ENCODE measurements around the gene FAXC.

The FAXC gene

DNA sequence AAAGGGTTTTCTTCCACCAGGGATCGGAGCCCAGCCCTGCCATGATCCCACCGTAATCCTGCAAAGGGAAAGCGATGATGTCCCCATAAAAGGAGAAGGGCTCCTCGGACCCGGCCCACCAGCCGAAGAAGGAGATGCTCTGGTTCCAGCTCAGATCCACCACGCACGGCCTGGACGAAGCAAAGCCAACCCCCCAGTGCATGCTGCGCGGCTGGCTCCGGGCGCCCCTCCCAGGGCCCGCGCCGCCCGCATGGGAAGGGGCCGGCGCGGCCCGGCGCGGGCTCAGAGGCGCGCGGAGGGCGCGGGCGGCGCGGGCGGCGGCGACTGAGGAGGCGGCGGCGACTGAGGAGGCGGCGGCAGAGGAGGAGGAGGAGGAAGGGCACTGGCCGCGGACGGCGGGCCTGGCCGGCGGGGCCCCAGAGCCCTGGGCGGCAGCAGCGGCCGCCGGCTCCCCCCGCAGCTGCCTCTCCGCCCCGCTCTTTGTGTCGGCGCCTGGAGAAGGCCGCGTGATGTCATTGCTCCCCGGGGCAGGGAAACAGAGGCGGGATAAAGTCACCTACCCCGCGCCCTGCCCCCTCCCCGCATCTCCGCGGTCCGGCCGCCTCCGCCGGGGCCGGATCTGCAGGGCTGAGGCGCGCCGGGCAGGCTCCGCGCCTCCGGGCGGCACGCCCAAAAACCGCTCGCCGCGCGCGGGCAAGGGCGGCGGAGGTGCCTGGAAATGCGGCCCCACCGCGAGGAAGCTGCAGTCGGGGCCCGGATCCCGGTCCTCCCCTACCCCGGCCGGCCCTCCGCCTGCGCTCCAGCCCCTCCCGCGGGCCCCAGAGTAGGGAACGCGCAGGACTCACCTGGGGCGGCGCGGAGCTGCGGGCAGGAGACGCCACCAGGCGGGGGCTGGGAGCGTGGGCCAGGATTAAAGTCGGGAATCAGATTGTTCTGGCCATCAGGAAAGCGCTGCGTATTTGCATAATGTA, at the start of gene FAXC:
Gene FAXC, minus strand, starts transcription at position 504 of the 971 bp plus-strand sequence. Its CDS starts 302 bp downstream, at position 202.
- peak; percentile 29 for DNase-seq

DNA sequence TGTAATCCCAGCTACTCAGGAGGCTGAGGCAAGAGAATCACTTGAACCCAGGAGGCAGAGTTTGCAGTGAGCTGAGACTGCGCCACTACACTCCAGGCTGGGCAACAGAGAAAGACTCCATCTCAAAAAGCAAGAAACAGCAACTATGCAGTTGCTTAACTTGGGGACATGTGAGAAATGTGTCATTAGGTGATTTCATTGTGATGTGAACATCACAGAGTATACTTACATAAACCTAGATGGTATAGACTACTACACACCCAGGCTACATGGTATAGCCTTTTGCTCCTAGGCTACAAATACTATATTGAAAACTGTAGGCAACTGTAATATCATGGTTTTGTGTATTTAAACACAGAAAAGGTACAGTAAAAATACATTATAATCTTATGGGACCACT, 47.8 kb upstream of the FAXC start:
- DNase-seq: no peak

DNA sequence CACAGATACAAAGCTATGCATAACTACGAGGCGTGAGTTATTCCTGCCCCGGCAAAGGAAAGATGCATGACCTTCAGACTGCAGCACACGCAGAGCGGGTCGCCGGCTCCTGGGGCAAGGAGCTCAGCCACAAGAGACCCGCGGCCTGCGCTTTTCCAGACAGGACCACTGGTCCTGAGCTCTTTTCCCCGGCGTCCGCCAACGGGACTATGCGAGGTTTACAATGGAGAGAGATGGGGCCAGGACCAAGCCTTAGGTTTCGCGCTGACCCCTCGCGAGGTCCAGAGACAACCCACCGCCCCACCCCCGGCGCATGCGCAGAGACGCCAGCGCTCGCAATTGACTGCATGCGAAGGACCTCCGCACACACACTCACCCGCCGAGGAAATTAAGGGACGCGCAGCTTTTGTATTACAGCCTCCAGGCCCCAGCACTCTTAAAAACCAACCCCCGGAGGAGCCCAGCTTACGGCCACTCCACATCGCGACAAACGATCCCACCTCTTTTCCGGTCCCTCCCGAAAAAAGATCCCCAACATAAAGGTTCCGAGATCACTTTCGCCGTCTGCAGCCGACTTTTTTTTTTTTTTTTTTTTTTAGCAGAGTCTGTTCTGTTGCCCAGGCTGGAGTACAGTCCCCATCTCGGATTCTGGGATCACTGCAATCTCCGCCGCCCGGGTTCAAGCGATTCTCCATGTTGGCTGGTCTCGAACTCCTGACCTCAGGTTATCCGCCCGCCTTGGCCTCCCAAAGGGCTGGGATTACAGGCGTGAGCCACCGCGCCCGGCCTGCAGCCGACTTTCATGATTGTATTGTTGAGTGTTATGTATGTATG, 44.4 kb upstream of the FAXC start, which contains the start of gene COQ3:
Gene COQ3, minus strand, starts transcription at position 498 of the 834 bp plus-strand sequence. Its CDS starts 16 bp downstream, at position 482.
- DNase-seq: peak; percentile 63

DNA sequence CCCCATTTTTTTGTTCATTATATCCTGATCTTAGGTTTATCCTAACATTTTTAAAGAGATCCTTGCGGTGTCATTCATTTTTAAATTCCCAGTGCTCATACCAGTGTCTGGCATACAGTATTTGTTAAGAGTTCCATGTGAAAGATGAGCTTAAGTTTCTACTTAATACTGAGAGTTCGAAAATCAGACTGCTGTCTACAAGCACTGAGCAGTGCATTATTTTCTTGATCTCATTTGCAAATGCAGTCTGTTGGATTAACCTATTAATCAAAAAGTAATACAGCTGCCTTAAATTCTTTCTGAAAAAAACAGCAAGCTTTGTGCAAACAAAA, 43.9 kb upstream of the FAXC start:
- DNase-seq: no peak

DNA sequence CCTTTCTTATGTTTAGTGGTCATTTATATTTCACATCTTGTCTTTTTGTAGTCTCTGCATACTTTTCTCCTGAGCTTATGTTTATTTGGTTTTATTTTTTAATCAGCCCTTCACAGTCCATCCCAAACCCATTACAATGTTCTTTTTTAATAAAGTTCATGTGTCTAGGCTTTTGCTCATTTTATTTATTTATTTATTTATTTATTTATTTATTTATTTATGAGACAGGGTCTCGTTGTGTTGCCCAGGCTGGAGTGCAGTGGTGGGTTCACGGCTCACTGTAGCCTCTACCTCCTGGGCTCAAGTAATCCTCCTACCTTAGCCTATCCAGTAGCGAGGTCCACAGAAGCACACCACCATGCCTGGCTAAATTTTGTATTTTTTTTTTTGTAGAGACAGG, 41.4 kb upstream of the FAXC start:
- DNase-seq: no peak

DNA sequence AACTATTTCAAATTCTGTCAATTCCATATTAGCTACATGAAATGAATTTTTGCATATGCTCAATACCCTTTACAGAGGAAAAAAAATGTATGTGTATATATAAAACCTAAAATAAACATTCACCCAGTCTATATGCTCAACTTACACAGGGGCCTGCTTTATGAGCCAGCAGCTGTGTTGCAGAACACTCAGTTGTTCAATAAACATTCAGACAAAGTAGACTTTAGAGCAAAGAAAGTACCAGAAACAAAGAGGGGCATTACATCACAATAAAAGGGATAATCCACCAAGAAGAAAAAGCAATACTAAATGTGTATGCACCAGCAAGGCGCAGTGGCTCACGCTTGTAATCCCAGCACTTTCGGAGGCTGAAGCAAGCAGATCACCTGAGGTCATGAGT, 35.0 kb upstream of the FAXC start:
- DNase-seq: no peak

DNA sequence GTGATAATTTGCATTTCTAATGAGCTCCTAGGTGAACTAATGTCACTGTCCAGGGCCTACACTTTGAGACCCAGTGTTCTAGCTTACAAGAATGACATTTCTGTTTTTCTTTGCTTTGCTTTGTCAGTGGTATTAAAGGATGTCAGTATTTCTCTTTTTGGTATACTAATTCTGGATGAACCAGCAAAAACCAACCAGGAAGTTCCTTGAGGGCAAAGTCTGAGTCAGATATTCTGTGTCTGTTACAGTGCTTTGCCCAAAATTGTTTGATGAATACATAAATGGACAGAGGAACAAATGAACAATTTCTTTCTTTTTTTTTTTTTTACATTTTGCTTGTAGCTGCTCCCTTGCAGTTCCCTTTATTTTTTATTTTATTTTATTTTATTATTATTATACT, 29.2 kb upstream of the FAXC start:
- no peak for DNase-seq

DNA sequence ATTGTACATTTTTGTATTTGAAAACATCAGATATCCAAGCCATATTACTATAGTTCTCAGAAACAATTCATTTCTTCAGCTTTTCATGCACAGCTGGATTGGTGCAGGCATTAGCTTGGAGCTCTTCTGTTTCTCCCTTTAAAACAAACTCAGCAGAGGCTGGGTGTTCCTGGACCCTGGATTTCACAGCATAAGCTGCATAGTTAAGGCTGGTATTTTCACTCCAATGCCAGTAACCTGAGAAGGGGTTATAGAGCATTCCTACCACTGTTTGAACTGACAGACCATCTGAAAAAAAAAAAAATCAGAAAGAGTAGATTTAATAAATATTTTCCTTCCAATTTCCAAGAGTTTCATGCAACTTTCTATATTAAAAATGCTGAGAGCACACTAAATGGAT, 20.1 kb upstream of the FAXC start:
- no peak for DNase-seq

DNA sequence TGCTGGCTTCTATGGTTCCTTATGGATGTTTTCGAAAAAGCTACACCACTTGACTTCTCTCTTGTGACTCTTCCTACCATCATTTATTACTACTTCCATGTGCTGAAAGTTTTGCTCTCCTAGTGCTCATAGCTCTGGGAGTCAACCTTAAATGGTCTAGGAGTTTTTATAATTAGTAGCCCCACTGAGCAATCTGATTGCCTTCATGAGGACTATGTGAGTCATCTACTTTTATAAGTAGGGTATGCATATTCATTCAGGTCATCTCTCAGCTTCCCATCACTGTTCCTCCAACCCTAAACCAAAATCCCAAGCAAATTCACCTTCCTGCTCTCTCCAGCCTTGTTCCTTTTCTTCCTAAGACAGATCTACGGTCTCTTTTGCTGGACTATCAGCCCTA, 17.4 kb upstream of the FAXC start:
- no peak for DNase-seq

DNA sequence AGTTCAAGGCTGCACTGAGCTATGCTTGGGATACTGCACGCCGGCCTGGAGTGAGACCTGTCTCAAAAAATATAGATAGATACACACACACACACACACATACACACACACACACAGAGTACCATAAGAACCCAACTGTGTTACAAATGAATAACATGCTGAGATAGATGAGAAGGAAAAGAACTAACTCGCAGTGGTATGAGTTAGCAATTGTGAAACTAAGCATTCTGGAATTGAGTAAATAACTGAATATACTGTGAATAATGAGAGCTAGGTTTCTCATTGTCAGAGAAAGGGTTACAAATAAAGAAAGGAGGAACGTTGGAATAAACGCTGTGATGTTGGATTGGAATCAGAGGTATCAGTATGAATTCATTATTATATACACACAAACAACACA, 14.6 kb upstream of the FAXC start:
- DNase-seq: no peak

DNA sequence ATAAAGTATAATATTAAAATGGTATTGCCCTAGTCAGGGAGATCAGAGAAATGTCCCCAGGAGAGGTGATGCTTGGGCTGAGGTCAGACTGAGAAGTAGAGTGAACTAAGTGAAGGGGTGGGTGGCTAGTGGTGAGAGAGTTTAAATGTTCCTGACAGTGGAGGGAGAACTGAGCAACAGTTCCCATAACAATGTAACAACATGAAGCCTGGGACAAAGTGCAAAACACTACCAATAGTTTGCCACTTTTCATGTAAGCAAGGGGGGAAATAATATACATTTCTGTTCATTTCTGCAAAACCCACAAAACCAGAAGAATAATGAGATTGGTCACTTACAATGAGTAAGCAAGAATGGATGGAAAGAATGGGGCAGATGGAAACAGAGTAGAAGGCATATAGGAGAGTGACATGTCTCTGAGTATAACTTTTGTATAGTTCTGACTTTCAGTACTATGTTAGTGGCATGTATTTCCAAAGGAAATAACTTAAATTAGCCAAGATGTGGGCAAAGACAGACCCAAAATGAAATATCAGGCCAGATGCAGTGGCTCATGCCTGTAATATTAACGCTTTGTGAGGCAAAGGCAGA, 13.3 kb upstream of the FAXC start:
- no peak for DNase-seq

DNA sequence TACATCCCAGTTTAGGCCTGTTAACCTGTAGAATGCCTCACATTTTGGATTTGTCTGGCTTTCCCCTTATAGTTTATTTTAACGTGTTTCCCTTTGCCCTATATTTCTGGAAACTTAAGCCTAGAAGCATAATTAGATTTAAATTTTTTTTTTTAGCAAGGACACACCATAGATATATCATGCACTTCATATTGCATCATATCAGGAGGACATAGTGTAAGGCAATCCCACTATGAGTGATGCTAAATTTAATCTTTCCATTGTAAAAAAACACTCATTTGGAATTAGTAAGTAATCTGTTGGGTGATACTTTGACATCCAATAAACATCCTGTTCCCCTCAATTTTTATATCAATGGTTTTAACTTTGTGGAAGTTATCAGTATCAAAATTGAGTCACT, 10.3 kb upstream of the FAXC start:
- no peak for DNase-seq

DNA sequence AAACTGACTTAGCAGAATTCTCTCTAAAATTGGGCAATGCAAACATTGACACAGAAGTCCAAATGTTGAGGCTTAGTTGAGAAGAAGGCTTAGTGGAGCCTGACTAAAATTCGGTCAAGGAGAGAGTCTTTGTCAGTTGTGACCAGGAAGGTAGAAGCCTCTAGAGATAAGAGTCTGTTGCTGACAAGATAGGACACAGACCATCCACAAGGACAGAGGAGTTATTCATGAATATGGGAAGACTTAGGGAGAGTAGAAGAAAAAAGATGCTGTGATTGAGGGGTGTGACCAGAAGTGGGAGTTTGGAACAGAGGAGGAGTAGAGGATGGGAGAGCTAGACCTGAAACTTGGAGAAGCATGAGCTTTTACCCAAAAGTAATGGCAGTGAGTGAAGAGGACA, 7.2 kb upstream of the FAXC start:
- DNase-seq: no peak

DNA sequence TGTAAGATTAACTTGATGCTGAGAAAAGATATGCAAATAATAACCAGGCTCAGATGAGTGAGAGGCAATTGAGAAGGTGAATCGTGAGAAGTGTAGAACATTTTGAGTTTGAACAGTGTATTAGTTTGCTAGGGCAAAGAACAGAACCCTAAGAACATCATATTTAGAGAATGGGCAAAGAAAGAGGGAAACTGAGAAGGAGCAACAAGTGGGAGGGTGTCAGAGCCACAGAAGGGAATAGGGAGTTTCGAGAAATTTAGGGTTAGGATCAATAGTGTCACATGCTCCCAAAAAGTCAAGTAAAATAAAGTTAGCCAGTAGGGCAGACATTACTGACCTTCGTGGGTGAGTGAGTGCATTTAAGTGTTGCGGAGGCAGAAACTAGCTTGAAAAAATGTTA, 5.5 kb upstream of the FAXC start:
- no peak for DNase-seq

DNA sequence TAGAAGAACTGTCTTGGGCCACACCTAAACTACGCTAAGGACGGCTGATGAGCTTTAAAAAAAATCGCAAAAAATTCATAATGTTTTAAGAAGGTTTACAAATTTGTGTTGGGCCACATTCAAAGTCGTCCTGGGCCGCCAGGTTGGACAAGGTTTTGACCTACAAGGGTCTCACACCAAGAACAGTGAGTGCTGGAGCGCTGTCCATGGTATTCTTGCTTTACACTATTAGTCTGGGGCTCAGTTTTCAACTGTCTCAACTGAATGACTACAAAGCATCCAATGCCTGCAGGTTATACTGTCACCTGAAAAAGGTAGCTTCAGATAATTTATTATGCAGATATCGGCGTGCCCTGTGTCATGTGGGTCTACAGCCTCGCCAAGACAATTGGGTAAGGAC, 3.7 kb upstream of the FAXC start:
- no peak for DNase-seq

DNA sequence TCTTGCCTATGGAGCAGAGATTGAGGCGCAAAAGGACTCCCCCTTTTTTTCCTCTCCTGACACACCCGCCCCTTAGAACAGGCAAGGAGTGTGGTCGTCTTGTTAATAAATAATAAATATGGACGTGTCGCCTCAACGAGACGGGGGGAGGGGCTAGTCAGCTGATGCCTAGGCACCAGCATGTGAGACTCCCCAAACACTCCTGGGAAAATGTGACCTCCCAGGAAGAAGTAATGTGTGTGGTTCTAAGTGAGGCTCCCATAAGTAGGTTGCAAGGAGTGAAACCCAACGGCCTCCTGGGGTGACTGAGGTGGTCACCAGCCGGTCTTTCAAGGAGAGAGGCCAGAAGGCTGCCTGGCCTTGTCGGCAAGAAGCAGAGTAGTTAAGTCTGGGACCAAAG, 1.1 kb upstream of the FAXC start:
- DNase-seq: no peak

DNA sequence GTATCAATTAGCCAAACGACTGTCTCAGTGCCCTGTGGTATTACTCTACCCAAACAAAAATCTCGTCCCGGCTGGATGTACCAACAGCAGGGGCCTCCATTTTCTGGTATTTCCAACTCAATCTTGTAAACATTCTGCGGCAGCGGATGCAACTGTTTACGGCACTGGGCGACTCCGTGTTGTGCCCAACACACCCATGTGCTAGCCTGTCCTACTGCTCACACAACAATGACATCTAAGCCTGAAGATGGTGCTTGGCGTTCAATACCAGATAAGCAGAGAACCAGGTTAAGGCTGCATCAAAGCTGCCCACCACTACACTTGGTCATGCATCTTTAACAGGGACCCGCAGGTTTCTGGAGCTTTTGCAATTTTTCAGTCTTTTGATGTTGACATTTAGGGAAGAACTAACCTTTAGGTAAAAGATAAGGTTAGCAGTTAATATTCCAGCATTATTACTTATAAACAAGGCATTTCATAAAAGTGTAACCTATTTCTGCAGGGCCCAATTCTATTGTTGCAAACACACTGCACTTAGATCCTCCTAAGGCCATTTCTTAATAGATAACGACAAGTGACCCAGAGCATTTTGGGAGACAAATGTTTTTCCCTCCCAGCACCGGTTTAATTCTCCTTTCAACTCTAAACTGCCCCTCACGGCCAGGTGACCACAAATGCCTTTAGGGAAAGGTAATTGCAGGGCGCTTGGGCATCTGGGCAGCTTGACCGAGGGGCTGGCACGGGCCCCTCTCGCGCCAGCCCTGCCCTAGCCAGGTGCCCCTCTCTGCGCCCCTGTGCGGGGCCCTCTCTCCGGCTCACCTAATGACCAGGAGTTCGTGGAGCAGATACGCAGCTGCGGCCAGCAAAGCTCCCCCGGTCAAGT, 945 bp downstream of the FAXC start:
- no peak for DNase-seq

DNA sequence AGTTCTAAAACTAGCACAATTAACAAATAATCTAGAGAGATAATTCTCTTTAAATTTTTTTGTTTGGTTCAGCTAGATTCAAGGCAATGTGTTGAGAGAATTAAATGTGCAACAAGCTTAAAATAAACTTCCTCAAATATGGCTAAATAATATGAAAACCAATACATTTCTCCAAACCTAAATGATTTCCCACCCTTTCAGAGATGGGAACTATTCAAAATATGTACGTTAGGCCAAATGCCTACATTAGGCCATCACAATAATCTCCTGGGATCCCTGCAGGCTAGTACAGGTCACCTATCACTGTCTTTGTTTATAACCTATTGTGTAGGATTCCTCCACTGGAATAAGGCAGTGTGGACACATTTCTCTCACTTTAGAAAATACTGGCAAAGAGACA, 1.7 kb downstream of the FAXC start:
- DNase-seq: no peak

DNA sequence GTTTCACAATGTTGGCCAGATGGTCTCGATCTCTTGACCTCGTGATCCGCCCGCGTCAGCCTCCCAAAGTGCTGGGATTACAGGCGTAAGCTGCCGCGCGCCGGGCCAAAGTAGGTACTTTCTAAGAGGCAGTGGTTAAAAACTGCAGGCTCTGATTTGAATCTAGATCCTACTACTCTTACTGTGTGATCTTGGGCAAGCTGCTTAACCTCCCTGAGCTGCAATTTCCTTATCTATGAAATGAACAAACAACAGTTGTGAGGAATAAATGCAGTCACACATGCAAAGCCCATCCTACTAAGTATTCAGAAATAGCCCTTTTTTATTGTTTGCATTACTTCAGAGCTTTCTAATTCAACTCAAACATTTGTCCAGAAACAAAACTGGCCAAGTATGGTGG, 2.9 kb downstream of the FAXC start:
- DNase-seq: no peak

DNA sequence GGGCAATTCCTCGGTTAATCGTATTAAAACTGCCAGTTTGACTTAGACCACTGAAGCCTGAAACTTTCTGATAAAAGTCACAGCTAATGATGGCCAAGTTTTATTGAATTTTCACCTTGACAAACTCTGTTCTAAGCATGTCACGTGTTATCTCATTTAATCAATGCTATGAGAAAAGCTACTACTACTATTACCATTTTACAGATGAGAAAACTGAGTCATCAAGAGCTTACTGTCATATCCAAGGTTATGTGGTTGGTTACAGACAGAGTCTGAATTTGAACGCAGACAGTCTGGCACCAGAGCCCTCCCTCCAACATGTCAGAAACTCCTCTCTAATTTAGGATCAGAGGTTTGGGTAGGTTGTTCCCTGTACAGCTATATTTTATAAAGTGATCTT, 4.3 kb downstream of the FAXC start:
- no peak for DNase-seq

DNA sequence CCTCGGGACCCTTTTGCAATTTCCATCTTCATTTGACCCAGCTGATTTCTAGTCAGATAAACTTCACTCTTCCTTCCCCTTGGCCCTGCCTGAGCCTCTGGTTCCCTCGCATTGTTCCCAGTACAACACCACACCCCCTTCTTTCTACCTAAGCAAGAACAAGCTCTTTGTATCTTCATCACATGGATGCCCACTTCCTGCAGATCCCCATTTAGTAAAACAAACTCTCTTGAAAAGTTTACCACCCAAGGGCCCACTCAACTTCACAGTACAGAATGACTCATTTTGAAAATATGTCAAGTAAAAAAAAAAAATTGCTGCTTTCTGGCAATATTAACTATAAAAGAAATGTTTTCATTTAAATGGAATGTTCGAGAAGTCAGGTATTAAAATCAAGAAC, 5.2 kb downstream of the FAXC start:
- no peak for DNase-seq

DNA sequence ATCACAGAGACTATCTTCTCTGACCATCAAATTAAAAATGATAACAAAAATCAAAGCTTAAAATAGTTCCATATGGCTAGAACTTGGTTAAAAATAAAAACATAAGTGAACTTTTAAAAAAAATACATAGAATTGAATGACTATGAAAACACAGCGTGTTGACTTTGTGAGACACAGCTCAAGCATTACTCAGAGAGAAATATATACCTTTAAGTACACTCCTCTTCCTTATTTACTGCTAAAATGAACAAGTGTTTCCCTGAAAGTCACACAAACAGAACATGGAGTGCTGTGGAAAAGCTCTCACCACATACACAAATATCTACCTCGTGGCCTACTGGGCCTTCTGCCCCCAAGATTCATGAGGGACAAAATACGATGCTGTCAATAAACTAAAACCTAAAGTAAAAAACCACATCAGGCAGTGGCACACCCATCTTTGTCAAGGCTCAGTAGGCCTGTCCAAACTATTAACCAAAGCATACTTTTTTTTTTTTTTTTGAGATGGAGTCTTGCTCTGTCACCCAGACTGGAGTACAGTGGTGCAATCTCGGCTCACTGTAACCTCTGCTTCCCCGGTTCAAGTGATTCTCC, 7.5 kb downstream of the FAXC start:
- no peak for DNase-seq

All from T1000 (cell line).